Spleen (tissue), 11 donors: Measurements from ENCODE around the gene SH2D5. TPM values are rescaled to one million over a fixed set of nuclear protein-coding genes. Genes with fewer than 3 reads are reported as not detected.

Experiments used
- DNase-seq: peaks from one replicate; pipeline ENCODE4 v3.0.0-alpha.2; 2020
- H3K27ac ChIP-seq, 8 donors: fragments of 200-600 bp; sonication (generic) in 7 of 8; 1 replicate in 4 of 8; 2 replicates in 4 of 8; pipeline versions ENCODE4 v1.5.0 to v1.8.0; 2016 to 2021; ENCODE audit warnings: inconsistent platforms in 4 of 8, mild to moderate bottlenecking in 4 of 8, moderate library complexity in 1 of 8
- H3K27me3 ChIP-seq, 7 donors: fragments of 200-600 bp; sonication (generic) in 6 of 7; replicated peaks in 1 of 7; 1 replicate in 4 of 7; 2 replicates in 3 of 7; pipeline versions ENCODE4 v1.5.0 to v1.8.0; 2016 to 2021; ENCODE audit warnings: inconsistent platforms in 3 of 7, mild to moderate bottlenecking in 1 of 7
- H3K36me3 ChIP-seq, 6 donors: fragments of 200-600 bp; sonication (generic) in 5 of 6; 1 replicate in 4 of 6; 2 replicates in 2 of 6; pipeline versions ENCODE4 v1.5.0 to v1.8.0; 2016 to 2021; ENCODE audit warnings: inconsistent platforms in 2 of 6
- H3K4me1 ChIP-seq, 6 donors: fragments of 200-600 bp; sonication (generic) in 5 of 6; 1 replicate in 3 of 6; 2 replicates in 3 of 6; pipeline versions ENCODE4 v1.5.0 to v1.8.0; 2016 to 2021; ENCODE audit warnings: inconsistent platforms in 3 of 6
- H3K4me3 ChIP-seq, 8 donors: fragments of 200-600 bp; sonication (generic) in 7 of 8; 1 replicate in 4 of 8; 2 replicates in 4 of 8; pipeline versions ENCODE4 v1.5.0 to v1.8.0; 2016 to 2021; ENCODE audit warnings: inconsistent platforms in 4 of 8, mild to moderate bottlenecking in 4 of 8, moderate library complexity in 2 of 8
- H3K9me3 ChIP-seq, 8 donors: fragments of 200-600 bp; sonication (generic) in 7 of 8; 1 replicate in 4 of 8; 2 replicates in 4 of 8; pipeline versions ENCODE4 v1.5.0 to v1.8.0; 2016 to 2021; ENCODE audit warnings: inconsistent platforms in 4 of 8
- POLR2A ChIP-seq, 3 donors: fragments of 450-650 bp; IDR thresholded peaks; one replicate each; pipeline ENCODE4 v1.5.1; 2017; ENCODE audit warnings: antibody characterized with exemption in 3 of 3, mild to moderate bottlenecking in 1 of 3
- POLR2AphosphoS5 ChIP-seq, 3 donors: sonication (generic); formaldehyde crosslinking; IDR thresholded peaks; one replicate each; pipeline ENCODE4 v1.5.1; 2017; ENCODE audit warnings: antibody characterized with exemption in 3 of 3
- WGBS, 5 donors: extraction: QIAGEN DNeasy Blood & Tissue Kit in 3 of 5; methylation state at CpG; one replicate each; pipeline versions ENCODE4 v1.1.5 to v1.1.7; 2013 to 2018; 5-methylcytosine and 5-hydroxymethylcytosine counted together
- intact Hi-C: fragments of 100-400 bp; cut with DNase I; formaldehyde crosslinking; loops from one replicate; pipeline ENCODE4 v1.15.0; 2023; ENCODE audit warnings: low total_unique reads
- polyA plus RNA-seq, 3 donors: library from polyadenylated mRNA; stranded (reverse); fragments of 200-250 nt; gene quantifications; one replicate each; pipeline ENCODE4 v1.2.1, GENCODE V29; 2013
- total RNA-seq, 7 donors: library from RNA; depleted of rRNA in 3 of 7; stranded (reverse); fragments of >200 nt in 3 of 7; fragmentation: NEBNext Ultra II Directional in 4 of 7; extraction: Animal tissue kit (Norgen Biotek cat#: 25700) in 4 of 7; gene quantifications; one replicate each; pipeline versions ENCODE4 v1.1.0 to v1.2.1, GENCODE V29; 2016 to 2021
- TF ChIP-seq, protein P1 (sequence below), 11 experiments: fragments of 200-600 bp in 7 of 11; fragments of 450-650 bp in 4 of 11; sonication (generic) in 4 of 11; IDR thresholded peaks in 8 of 11; conservative IDR thresholded peaks in 3 of 11; 1 replicate in 7 of 11; 2 replicates in 4 of 11; pipeline versions ENCODE4 v1.4.0 to v1.8.0; 2016 to 2021; ENCODE audit warnings: antibody characterized with exemption in 11 of 11, inconsistent platforms in 4 of 11, mild to moderate bottlenecking in 1 of 11
- donor health status: healthy with polysubstance abuse.
- donor health status: DM: no; HTN: no; CAD: no; lungs with moderate emphysema.
- donor health status: DM: no; HTN: no; CAD: no.
- donor health status: Bipolar disorder and iron deficiency.
- donor health status: healthy.
- donor health status: DM: no; HTN: no; CAD: no.
- donor health status: DM: yes; HTN: yes; CAD: no.

The SH2D5 gene
- total and polyA plus RNA-seq, 10 donors, result 0.02 to 0.22 (median 0.05) TPM; not detected in 5

- no peak for DNase-seq
- H3K4me3 ChIP-seq, result peak overlapping the region; percentile 12 to 66 (median 40)
- H3K27me3 ChIP-seq, result no peaks in the 10 kb centered on the region
Measured at GRCh38 chr1:20684651-20685050, 47.9 kb downstream of the SH2D5 start.

GRCh38 chr1:20684050-20684620 is 48.4 kb downstream of the SH2D5 start:
- no peak for TF ChIP-seq POLR2A (IDR thresholded peaks at IDR 0.05)
- 61 to 80% (median 63%) methylated on average over 9 to 13 of the region's 13 CpGs for WGBS, 5 donors
- H3K4me3 ChIP-seq, result peak overlapping the region; percentile 12 to 66 (median 40)
- no peak for DNase-seq
- intact Hi-C loops, result no loop called here
- no peaks in the 10 kb centered on the region for H3K27me3 ChIP-seq
- H3K4me1 ChIP-seq, result peaks cover 0 to 91% (median 36%) of the 10 kb centered on the region in 6 donors
- H3K27ac ChIP-seq, result peak overlapping the region; percentile 66 to 93 (median 88)
- no peaks in the 10 kb centered on the region for H3K9me3 ChIP-seq
- H3K36me3 ChIP-seq, result peaks cover 0 to 6% (median 0%) of the 10 kb centered on the region in 6 donors

More at GRCh38 chr1:20684651-20685050, 47.9 kb downstream of the SH2D5 start:
- intact Hi-C loops, result no loop called here
- Histone ChIP-seq H3K4me1 (peaks cover 0 to 86% (median 33%) of the 10 kb centered on the region in 6 donors), H3K9me3 (no peaks in the 10 kb centered on the region), H3K36me3 (peaks cover 0 to 1% (median 0%) of the 10 kb centered on the region in 6 donors), H3K27ac (peak overlapping the region; percentile 66 to 93 (median 88))
- WGBS, 5 donors, result 69 to 95% (median 80%) methylated on average over 4 to 14 of the region's 14 CpGs
- no peak for TF ChIP-seq POLR2A (IDR thresholded peaks at IDR 0.05)
- TF ChIP-seq, protein P1, sequence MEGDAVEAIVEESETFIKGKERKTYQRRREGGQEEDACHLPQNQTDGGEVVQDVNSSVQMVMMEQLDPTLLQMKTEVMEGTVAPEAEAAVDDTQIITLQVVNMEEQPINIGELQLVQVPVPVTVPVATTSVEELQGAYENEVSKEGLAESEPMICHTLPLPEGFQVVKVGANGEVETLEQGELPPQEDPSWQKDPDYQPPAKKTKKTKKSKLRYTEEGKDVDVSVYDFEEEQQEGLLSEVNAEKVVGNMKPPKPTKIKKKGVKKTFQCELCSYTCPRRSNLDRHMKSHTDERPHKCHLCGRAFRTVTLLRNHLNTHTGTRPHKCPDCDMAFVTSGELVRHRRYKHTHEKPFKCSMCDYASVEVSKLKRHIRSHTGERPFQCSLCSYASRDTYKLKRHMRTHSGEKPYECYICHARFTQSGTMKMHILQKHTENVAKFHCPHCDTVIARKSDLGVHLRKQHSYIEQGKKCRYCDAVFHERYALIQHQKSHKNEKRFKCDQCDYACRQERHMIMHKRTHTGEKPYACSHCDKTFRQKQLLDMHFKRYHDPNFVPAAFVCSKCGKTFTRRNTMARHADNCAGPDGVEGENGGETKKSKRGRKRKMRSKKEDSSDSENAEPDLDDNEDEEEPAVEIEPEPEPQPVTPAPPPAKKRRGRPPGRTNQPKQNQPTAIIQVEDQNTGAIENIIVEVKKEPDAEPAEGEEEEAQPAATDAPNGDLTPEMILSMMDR (IDR thresholded peaks at IDR 0.05 in 8 of 11, conservative IDR thresholded peaks at IDR 0.05 in 3 of 11), result no peak
- no peak for TF ChIP-seq POLR2AphosphoS5 (IDR thresholded peaks at IDR 0.05)

DNA sequence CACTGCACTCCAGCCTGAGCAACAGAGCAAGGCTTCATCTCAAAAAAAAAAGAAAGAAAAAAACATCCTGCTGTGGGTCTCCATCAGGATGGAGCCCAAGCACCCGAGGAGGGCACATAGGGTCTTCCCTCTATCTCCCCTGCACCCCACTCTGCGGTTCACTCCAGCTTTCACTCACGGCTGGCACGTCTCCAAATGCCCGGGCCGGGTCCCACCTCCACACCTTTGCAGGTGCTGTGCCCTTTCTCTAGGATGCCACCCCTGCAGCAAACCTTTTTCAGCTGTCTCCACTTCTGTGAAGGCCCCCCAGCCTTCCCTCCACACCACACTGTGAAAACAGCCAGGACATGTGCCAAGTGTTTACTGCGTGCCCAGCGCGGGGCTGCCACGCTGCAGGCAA is 48.9 kb downstream of the SH2D5 start:
- no peaks in the 10 kb centered on the region for H3K27me3 ChIP-seq
- peak overlapping the region; percentile 11 to 66 (median 40) for H3K4me3 ChIP-seq
- TF ChIP-seq, protein P1 (IDR thresholded peaks at IDR 0.05 in 8 of 11, conservative IDR thresholded peaks at IDR 0.05 in 3 of 11), result no peak
- TF ChIP-seq POLR2A (IDR thresholded peaks at IDR 0.05) (no peak), POLR2AphosphoS5 (IDR thresholded peaks at IDR 0.05) (no peak)
- no peak for DNase-seq
- no peaks in the 10 kb centered on the region for H3K9me3 ChIP-seq
- peaks cover 0 to 11% (median 0%) of the 10 kb centered on the region in 6 donors for H3K36me3 ChIP-seq
- intact Hi-C loops, result no loop called here
- H3K4me1 ChIP-seq, result peaks cover 0 to 94% (median 41%) of the 10 kb centered on the region in 6 donors
- peak overlapping the region; percentile 66 to 93 (median 88) for H3K27ac ChIP-seq
- 75 to 87% (median 81%) methylated on average over 10 of the region's 10 CpGs for WGBS, 5 donors

DNA sequence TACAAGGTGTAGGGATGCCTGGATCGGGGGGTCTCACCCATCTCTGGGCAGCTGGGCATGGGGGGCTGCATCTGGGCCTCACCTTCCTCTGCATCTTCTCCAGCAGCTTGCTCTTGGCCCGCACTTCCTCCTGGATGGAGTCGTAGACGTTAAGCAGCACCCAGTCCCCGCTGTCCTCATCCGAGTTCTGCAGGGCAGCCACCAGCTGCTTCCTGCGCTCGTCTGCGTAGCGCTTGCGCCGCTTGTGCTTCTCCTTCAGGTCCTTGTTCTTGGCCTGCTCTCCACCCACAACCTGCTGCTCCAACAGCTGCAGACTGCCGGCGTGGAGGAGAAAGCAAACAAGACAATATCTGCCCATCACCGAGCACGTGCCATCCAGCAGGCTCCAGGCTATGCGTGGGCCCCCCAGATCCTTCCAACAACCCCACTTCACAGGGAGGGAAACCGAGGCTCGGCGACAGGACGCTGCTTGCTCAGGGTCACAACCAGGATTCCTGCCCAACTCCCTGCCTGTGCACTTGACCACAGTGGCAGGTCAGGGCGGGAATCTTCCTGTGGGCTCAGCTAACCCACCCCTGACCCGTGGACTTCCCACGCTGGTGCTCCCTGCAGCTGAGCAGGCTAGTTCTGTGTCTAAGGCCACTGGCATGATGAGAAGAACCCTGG is 49.8 kb downstream of the SH2D5 start:
- peaks cover 3 to 90% (median 45%) of the 10 kb centered on the region in 6 donors for H3K4me1 ChIP-seq
- 19 to 51% (median 36%) methylated on average over 24 of the region's 24 CpGs for WGBS, 5 donors
- no peak for DNase-seq

GRCh38 chr1:20681999-20682398 is 50.5 kb downstream of the SH2D5 start:
- no peaks in the 10 kb centered on the region for H3K27me3 ChIP-seq
- peak overlapping the region in 6 of 8 donors; percentile 5 to 66 (median 46) for H3K4me3 ChIP-seq
- peaks cover 0 to 28% (median 0%) of the 10 kb centered on the region in 6 donors for H3K36me3 ChIP-seq
- peaks cover 0 to 9% (median 0%) of the 10 kb centered on the region in 8 donors for H3K9me3 ChIP-seq
- H3K27ac ChIP-seq, result peak overlapping the region in 5 of 8 donors; percentile 85 to 93 (median 89)
- WGBS, 5 donors, result 74 to 89% (median 84%) methylated on average over 9 of the region's 9 CpGs
- peaks cover 3 to 88% (median 42%) of the 10 kb centered on the region in 6 donors for H3K4me1 ChIP-seq
- no peak for DNase-seq
- intact Hi-C loops, result no loop called here
- TF ChIP-seq, protein P1 (IDR thresholded peaks at IDR 0.05 in 8 of 11, conservative IDR thresholded peaks at IDR 0.05 in 3 of 11), result no peak

More for the DNA sequence above, 49.8 kb downstream of the SH2D5 start:
- intact Hi-C loops, result no loop called here
- peak overlapping the region in 6 of 8 donors; percentile 6 to 66 (median 46) for H3K4me3 ChIP-seq
- peaks cover 0 to 21% (median 0%) of the 10 kb centered on the region in 6 donors for H3K36me3 ChIP-seq
- H3K27ac ChIP-seq, result peak overlapping the region in 5 of 8 donors; percentile 85 to 93 (median 89)
- TF ChIP-seq POLR2A (IDR thresholded peaks at IDR 0.05) (no peak), POLR2AphosphoS5 (IDR thresholded peaks at IDR 0.05) (peak; percentile 38 to 74 (median 74))
- H3K27me3 ChIP-seq, result no peaks in the 10 kb centered on the region
- peaks cover 0 to 5% (median 0%) of the 10 kb centered on the region in 8 donors for H3K9me3 ChIP-seq
